GM19455 (cell line): ENCODE data around the gene ANKH.

ENCODE experiments used
- ATAC-seq: cut with Tn5 transposase; IDR thresholded peaks from one replicate; pipeline ENCODE4 v1.9.1; 2021; ENCODE audit not compliant: unreplicated experiment

Gene ANKH

DNA sequence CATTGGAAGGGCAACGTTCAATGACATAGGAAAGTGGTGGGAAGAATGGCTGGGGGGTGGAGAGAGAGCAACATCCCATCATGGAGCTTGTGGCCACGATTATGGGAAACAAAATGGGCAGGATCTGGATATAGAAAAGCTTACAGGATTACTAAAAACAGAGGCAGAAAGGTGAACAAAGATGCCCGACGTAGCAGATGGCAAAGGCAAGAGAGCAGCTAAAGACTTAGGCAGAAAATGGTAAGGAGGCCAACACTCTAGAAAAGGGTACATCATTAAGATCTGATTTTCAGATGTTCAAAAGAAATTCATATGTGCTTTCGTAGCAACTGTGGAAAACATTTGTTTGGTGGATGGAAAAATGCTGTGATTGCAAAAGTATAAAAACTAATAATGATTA, 104.5 kb downstream of the ANKH start:
- ATAC-seq, result no peak

DNA sequence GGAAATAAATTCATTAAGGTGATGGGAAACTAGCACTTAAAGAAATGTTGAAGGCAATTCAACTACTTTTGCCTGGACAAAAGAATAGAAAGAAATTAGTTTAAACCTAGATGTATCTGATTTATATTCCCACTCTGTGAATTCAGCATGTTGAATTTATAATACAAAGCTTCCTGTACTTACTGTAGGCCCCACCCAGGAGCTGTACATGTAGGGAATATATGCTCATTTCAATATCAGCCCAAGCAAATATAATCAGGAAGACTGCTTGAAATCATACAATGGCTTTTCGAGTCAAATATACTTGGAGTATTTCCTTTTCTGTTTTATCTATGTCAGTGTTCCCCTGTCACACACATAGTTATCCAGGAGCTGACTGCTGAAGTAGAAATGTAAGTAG, 105.0 kb downstream of the ANKH start:
- ATAC-seq, result no peak

DNA sequence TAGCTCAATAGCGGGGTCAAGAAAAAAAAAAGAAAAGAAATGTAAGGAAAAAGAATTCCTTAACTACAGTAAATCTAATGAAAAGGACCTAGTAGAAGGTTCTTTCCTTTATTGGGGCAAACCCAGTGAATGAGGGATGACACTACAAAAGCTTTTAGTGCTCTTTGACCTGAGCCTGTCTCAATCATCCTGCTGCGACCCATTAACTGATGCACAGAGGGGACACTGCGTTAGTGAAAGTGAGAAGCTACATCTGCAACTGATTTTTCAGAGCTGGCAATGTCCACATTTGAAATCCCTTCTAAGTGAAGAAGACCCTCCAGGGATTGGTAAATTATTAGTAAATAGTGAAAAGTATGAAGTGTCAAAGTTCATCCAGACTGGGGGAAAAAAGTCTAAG, 106.0 kb downstream of the ANKH start:
- no peak for ATAC-seq

DNA sequence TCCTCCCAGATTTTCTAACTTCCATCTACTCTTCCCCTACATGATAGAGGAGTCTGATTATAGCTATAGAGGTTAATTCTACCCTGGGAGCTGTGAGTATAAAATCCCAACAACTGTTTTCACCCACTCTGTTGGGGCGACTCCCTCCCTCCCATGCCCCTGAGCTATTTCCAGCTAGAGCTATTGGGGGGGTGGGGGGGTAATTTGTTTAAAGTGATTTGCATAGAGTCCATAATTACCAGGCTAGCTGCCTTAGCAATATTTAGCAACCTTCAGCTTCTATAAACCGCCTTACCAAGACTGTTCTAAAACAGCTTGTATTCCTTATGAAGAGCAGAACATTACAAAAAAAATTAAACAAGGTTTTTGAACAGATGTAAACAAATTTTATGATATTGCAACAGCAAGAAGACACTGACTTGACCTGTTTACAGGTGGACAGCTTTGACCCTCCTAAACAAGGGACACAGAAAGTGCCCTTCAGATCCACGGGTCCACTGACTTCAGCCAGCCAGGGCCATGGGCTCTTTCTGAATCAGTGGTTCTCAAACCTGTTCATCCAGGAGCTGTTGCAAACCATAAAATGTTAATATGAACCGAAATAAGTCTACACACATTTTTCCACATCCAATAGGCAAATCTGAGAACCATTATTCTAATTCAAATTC, 108.9 kb downstream of the ANKH start:
- ATAC-seq, result no peak

DNA sequence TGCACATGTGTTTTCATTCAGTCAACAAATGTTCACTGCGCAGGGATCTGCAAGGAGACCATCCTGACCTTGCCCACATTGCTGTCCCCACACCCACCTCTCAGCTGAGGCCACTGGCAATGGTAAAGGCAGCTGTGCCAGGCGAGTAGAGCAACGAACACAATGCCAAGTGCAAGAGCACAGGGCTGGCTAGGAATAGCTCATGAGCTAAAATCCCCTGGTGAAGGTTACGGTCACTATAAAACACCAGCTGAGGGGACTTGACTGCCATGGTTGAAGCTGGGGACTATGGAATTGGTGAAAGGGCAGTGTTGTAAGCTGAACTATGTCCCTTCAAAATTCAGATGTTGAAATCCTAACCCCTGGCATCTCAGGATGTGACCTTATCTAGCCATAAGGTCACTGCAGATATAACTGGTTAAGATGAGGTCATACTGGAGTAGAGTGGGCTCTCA, 111.0 kb downstream of the ANKH start:
- no peak for ATAC-seq

DNA sequence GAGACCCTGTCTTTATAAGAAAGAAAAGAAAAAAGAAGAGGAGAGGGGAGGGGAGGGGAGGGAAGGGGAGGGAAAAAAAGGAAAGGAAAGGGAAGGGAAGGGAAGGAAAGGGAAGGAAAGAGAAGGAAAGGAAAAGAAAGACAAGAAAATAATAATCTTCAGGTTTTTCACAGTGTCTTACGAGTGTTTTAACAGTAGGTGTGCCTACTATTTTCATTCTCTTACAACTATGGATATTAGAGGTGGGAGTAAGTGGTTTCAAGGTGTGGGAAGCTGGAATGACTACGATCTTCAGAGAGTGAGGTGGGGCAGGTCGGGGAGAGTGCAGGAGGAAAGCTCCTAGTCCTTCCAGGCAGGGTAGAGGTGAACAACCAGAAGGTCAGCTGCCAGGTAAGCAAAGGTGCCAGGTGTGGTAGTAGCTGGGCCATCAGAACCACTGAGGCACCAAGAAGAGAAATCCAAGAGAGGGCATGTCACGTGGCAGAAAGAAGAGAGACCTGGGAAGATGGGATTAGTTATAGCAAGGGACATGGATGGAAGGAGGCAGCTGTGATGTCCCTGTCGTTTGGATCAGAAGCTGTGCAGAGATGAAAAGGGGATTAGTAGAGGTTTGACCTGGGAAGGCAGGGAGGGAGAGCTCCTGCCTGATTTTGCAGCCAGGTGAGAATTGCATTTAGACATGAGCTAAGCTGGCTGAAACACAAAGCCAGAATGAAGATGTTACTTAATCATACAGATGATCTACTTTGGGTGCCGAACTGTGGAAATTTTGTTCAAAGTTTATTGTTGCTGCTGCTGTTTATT, 111.6 kb downstream of the ANKH start:
- no peak for ATAC-seq

DNA sequence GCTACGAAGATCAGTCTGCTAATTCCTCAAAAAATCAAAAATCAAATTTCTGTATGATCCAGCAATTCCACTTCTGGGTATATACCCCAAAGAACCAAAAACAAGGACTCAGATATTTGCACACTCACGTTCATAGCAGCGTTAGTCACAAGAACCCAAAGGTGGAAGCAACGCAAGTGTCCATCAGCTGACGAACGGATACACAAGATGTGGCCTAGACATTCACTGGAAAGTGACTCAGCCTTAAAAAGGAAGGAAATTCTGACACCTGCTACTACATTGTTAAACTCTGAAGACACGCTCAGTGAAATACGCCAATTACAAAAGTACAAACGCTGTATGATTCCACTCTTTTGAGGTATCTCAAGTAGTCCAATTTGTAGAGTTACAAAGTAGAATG, 113.7 kb downstream of the ANKH start:
- no peak for ATAC-seq

DNA sequence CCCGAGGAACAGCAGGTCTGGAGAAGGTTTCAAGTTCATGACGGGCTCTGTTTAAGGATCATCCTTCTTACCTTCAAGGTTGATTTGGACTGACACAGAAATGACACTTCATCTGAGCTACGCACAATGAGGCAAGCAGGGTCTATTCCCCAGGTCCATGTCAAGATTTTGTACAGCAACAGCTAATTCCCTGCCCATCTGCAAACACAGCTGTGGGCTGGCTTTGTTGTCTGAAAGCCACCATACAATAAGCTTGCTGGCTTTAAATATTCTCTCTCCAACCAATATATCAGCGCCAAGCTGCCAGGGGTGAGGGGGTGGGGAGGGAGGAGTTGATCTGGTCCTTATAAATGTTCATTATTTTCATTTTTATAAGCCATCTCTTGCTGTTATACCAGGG, 115.1 kb downstream of the ANKH start:
- ATAC-seq, result no peak

DNA sequence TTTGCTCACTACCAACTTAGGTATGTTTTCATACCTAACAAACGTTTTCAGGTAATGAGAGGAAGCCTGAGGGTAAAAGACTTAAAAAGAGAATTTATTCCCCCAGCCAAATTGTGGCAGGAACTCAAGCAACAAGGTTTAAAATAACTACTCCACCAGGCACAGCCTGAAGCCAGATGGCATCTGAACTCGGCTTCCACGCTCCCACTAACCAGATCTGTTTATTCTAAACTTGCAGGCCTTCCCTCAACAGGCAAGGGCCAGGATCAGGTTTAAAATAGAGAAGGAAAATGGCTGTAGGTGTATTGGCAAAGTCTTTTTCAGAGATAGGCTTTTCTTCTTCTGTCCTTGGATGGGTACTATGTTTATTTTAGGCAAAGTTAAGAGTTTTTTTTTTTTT, 117.6 kb downstream of the ANKH start:
- no peak for ATAC-seq

DNA sequence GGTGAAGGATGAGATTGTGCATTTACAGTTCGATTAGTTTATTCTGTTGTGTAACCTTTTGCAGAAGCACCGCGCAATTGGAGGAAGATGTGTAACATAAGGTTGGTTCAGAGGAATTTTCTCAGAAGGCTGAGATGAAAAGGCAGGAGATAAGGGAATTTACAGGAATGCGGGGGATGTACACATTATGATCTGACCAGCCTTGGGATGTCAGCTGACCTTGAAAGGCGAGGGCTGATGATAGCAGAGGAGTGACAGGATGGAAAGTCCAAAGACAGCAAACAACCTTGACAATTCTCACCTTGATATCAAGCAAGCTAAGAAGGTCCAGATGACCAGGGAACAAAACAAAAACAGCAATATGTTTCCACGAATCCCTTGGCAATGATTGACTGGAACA, 118.3 kb downstream of the ANKH start:
- ATAC-seq, result no peak

DNA sequence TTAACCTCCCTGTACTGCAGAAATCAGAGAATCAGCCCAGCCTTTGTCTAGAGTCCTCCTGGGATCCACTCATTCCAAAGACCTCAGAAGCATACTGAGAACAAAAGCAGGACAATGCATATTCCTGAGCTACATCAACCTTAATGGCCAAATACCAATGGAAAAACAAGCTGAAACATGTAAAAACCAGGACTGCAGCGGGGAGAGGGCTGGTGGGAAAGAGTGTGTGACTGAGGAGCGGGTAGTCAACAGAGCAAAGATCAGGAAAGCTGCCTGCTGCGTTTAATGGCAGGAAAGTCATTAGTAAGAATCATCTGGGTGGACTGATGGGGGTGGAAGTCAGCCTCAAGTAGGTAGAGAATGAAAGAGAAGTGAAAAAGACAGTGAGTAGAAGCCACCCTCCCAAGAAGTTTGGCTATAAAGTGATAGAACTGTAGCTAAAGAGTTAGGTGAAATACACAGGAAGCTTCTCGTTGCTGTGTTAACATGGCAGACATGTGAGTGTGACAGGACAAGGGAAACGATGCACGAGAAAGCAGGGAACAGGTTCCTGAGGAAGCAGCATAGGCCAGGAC, 119.0 kb downstream of the ANKH start:
- no peak for ATAC-seq

DNA sequence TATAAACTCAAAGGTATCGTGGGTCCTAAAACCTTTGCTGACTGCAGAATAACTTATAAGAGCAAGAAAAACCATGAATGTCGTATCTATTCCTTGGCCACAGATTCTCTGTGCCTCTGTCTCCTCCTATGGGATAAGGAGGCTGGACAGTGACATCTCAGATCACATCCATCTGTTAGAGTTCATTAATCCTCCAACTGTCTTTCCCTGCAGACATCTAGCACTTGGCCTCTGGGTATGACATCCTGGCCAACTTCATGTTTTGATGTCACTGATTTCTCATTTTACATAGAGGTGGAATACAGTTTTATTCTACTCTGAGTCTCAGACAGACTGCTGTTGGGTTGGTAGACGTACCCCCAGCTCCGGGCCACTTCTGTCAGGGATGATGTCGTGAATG, 120.9 kb downstream of the ANKH start:
- no peak for ATAC-seq

DNA sequence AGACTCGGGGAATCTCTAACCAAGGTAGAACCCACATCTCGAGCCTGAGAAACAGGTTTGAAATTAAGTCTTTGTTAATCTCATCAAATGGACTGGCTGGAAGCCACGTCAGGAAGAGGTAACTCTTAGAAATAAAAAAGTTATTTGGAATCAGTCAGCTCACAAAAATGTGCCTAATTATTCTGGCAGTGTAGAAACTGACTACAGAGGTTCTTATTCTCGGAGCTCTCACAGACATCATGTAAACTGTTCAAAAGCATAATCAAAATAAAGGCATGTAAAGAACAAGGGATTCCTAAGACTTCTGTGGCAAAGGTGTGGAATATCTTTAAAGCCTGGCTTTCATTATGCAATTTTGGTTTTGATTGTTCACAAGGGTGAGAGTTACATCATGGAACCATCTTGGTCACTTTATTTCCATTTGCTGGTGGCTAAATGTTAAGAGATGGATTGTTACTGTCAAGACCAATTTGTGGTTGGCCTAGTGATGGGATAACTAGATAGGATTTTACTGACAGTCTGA, 121.9 kb downstream of the ANKH start:
- ATAC-seq, result no peak

DNA sequence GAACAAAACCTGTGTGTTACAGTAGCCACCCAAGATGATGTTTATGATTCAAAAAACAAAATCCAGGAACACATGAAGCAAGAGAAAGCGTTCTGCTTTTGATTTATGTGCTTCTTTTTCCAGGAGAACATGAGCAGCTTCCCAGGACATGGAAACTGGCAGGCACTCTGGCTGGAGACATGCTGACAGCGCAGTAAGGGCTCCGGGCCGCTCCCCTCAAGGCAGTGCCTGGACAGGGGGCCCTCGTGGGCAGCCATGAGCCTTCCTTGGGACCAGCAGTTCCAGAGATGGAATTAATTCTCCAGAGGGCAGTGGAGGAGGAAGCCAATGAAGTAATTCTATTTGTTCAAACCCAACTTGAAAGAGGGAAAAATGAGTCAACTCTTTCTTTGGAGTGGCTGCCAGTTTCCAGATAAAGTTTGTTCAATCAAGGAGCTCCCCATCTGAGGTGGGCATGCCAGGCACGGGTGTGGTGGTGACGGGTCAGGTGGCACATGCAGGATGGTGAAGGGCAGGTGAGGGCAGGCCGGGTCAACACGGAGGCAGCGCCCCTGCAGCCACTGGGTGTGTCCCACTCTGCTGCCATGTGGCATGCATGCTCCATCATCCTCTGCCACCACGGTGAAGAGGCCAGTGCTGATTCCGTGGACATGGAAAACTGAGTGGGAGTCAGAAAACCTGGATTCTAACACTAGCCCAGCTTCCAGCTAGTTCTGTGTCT, 123.2 kb downstream of the ANKH start:
- no peak for ATAC-seq

DNA sequence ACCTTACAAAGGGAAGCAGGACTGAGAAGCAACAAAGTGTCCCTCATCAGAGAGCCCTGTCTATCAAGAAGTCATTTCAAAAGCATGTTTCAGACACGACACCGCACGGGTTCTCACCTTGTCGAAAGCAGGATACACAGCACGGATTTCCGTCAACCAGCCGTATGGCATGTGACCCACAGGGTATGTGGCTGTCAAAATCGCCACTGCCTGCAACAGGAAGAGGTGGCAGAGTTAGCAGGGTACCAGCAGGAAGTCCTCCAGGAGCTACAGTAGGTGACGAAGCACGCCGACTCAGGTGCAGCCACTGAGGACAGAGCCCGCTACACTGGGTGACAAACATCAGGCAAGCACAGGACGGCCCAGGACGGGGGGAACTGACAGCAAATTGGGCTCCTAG, 125.8 kb downstream of the ANKH start:
- no peak for ATAC-seq

DNA sequence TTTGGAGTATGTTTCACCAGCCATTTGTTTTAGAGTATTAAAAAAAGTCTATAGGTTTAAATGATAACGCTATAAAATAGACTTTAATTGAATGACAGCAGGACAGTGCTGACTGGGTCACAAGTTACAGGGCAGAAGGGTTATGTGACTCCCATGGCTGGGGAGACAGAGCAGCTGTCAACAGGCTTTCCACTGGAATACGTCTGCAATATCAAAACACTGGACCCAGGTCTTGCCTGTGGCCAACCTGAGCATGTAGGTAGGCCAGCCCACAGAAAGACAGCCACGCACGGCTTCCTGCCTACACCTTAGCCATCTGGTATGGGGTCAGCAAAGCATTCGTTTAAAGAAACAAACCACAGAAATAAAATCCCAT, 126.4 kb downstream of the ANKH start:
- ATAC-seq, result no peak

DNA sequence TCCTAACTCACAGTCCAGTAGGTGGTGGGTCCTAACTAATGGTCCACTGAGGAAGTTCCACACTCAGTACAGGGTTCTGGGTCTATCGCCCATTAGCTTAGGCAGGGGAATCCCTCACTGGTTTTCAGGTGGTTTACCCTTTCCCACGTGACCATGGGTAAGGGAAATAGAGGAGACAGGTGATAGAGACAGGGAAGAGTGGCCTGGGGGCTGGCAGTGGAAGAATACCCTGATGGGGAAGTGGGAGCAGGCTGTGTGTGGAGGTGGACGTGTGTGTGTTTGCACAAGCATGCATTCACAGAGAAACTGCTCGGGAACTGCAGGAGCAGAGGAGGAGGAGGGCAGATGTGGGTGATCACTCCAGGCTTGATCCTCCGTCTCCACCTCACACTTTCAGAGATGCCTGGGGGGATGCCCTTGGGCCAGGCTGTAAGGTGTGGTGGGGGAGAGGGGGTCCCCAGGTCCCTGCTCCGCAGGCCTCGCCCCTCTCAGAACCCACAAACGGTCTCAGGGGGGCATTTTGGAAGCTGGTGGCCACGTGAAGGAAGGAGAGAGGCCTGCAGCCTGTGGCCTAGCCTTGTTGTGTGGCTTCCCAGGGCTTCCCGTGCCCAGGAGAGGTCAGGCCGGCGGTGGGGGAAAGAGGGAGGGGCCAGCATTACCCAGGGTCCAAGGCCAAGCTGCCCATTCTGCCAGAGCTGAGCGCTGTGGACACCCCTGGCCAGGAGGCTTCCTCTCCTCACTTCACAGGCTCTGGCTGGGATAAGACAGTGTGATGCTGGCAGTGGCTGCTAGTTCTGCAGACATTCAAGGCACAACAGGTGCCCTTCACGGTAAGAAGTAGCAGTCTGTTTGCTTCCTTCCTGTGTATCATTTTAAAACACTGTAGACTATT, 127.0 kb downstream of the ANKH start:
- no peak for ATAC-seq

DNA sequence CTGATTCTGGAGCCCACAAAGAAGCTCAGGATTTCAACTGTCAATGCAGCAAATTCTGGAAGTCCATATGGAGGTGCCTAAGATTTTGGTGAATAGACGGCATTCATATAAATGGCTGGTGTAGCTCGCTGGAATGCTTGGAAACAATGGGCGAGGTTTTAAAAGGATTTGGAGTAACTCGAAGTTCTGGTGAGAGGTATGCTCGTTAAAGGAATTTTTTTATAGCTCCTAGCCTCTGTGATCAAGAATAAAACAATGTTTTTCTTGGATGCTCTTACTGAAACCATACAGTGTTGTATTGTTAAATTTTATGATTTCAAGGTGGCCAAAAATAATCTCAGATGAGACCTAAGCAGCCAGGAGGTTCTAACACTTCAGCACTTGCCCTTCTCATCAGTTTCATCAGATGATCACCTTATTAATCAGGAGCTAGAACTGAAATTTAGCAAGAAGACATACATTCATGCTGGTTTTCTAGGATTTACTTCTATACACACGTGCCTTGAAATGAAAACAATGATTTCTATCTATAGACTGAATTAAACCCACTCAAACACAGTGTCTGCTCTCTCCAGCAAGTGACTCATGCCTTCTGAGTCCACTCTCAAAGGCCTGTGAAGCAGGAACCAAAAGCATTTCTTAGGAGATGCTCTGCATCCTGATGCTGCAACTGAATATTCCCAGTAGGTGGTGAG, 127.8 kb downstream of the ANKH start:
- no peak for ATAC-seq

DNA sequence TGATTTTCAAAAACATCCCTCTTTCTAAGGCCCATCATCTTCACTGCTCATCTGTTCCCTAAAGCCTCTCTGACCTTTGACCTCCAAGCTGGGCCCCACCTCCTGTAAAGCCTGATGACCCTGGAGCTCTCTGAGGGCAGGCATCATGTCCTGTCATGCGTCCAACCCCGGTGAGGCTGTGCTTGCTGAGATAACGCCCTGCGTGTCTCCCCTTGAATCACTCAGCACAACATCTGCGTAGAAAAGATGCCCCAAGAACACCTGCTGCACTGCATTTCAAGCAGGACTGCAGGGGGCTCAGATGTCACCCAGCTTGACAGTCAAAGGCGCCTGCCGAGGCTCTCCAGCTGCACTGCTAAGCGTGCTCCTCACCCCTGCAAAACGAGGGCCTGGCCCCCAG, 129.1 kb downstream of the ANKH start:
- ATAC-seq, result no peak
